HK-2 (cell line): ENCODE measurements around the gene SKAP2.
A peak's percentile ranks its signal among the peaks of the same experiment; 100 is the strongest.

ENCODE experiments used
- DNase-seq: peaks from one replicate; pipeline ENCODE4 v3.0.0-alpha.2; 2018; ENCODE audit not compliant: unreplicated experiment

The SKAP2 gene

GRCh38 chr7:26696161-26696560 is 168.2 kb downstream of the SKAP2 start:
- DNase-seq: no peak

GRCh38 chr7:26694713-26695112 is 169.7 kb downstream of the SKAP2 start:
- no peak for DNase-seq

GRCh38 chr7:26694141-26694540 is 170.2 kb downstream of the SKAP2 start:
- DNase-seq: no peak

- no peak for DNase-seq
Measured at GRCh38 chr7:26691886-26692285, 172.5 kb downstream of the SKAP2 start.

- DNase-seq: no peak
Measured at GRCh38 chr7:26691406-26691805, 173.0 kb downstream of the SKAP2 start.

- no peak for DNase-seq
Measured at GRCh38 chr7:26690135-26690805, 174.1 kb downstream of the SKAP2 start.

- DNase-seq: no peak
Measured at GRCh38 chr7:26688936-26689506, 175.4 kb downstream of the SKAP2 start.

- DNase-seq: no peak
Measured at GRCh38 chr7:26688388-26688787, 176.0 kb downstream of the SKAP2 start.

- DNase-seq: no peak
Measured at GRCh38 chr7:26687032-26687431, 177.4 kb downstream of the SKAP2 start.

- peak; percentile 52 for DNase-seq
Measured at GRCh38 chr7:26686448-26686981, 177.9 kb downstream of the SKAP2 start.

- DNase-seq: no peak
Measured at GRCh38 chr7:26685606-26686005, 178.8 kb downstream of the SKAP2 start.

GRCh38 chr7:26684447-26684846 is 179.9 kb downstream of the SKAP2 start:
- no peak for DNase-seq

- DNase-seq: no peak
Measured at GRCh38 chr7:26683277-26683676, 181.1 kb downstream of the SKAP2 start.

GRCh38 chr7:26681819-26682418 is 182.5 kb downstream of the SKAP2 start:
- DNase-seq: no peak

- no peak for DNase-seq
Measured at GRCh38 chr7:26680587-26680986, 183.8 kb downstream of the SKAP2 start.

- no peak for DNase-seq
Measured at GRCh38 chr7:26675143-26675887, 189.1 kb downstream of the SKAP2 start.

- no peak for DNase-seq
Measured at GRCh38 chr7:26673858-26674257, 190.5 kb downstream of the SKAP2 start.

GRCh38 chr7:26673271-26673670 is 191.1 kb downstream of the SKAP2 start:
- no peak for DNase-seq

GRCh38 chr7:26670841-26671240 is 193.5 kb downstream of the SKAP2 start:
- no peak for DNase-seq

GRCh38 chr7:26670290-26670689 is 194.1 kb downstream of the SKAP2 start:
- DNase-seq: no peak

GRCh38 chr7:26668821-26669220 is 195.6 kb downstream of the SKAP2 start:
- no peak for DNase-seq

- DNase-seq: peak; percentile 72
Measured at GRCh38 chr7:26667514-26668133, 196.8 kb downstream of the SKAP2 start.
